KOPT-K1 (cell line): Measurements from ENCODE around the gene PUS7L.
"Not testable (repeated sequence)": the region's sequence is repeated elsewhere in the genome, so short reads cannot be mapped to it uniquely, and the experiment has no call there.

Source experiments
- H3K27ac ChIP-seq: fragments of 200-600 bp; sonication (generic); 2 replicates; pipeline ENCODE4 v1.5.1; 2016; ENCODE audit warnings: antibody characterized with exemption, mild to moderate bottlenecking, low read depth, low read length; ENCODE audit not compliant: poor library complexity, severe bottlenecking
- H3K36me3 ChIP-seq: fragments of 200-600 bp; sonication (generic); 2 replicates; pipeline ENCODE4 v1.5.1; 2017; ENCODE audit warnings: antibody characterized with exemption, mild to moderate bottlenecking, low read length, moderate library complexity; ENCODE audit not compliant: insufficient read depth
- H3K9me3 ChIP-seq: fragments of 200-600 bp; sonication (generic); 2 replicates; pipeline ENCODE4 v1.5.1; 2017; ENCODE audit warnings: antibody characterized with exemption, low read length, mild to moderate bottlenecking; ENCODE audit not compliant: insufficient read depth, poor library complexity, severe bottlenecking

Gene PUS7L

DNA sequence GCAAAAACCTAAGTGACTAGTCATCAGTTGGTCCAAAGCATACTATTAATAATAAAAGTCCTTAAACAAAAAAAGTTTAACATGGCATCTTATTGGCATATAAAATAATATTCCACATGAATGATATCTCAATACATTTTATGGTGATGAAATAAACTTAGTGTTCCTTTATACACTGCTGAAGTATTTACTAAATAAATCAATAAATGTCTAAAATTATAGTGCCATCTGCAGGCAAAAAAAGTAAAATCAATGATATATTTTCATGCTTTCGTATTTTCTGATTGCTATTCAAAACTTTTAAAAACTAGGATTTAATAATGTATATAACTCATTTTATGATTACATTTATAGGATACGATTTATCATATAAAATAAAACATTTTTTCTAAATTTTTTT, 30.5 kb downstream of the PUS7L start:
- Histone ChIP-seq H3K27ac (no peak overlapping the region), H3K9me3 (no peaks in the 10 kb centered on the region), H3K36me3 (peaks cover 55% of the 10 kb centered on the region)

DNA sequence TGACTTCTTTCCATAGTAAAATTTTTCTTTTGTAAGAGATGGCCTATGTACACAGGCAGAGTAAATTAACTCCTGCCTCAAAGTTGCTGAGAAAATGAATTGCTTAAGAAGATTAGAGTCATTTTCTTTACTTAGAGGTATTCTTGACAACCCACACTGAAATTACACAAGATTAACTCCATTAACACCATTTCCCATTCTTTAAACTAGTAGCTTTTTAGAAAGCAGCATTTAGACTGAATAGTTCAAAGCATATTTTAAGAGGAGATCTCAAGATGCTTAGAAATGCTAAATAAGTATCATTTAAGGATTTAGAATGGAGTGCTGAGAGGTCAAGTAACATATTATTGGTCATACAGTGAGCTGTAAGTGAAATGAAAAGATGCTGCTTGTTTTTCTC, 35.5 kb downstream of the PUS7L start:
- Histone ChIP-seq H3K27ac (no peak overlapping the region), H3K9me3 (no peaks in the 10 kb centered on the region), H3K36me3 (peaks cover 22% of the 10 kb centered on the region; the same call in 1 of the 2 replicates)

DNA sequence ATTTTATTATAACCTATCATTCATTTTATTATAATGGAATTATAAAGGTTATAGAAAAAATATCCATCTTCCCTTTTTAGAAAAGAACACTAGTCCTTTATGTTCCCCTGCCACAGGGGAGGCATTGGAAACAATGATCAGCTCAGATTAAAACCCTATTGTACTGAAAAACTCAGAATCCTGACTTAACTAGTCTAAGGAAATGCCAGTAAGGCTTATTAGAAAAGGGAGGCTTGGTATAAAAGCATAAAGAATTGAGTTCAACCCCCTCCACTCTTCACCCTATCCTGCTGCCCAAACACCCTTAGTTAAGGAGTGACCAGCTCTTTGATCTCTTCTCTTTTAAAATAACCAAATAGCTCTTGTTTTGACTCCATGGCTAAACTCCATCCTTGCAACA, 36.0 kb downstream of the PUS7L start:
- H3K36me3 ChIP-seq = peaks cover 20% of the 10 kb centered on the region; the same call in 1 of the 2 replicates
- H3K27ac ChIP-seq = no peak overlapping the region
- H3K9me3 ChIP-seq = no peaks in the 10 kb centered on the region

DNA sequence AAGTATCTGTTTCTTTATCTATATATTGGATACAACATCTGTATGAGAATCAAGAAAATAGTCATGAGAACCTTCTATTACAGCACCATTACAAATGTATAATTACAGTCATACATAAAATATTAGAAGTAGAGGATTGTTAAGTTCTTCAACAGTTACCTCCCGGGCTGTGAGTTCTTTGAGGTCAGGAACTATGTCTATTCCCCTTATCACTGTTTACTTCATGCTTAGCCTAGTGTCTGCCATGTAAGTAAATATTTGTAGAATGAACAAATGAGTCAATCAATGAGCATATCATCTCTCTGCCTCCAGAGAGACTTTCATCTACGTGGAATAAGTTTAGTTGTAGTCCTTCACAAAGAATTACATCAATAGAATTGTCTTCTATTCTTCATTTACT, 47.2 kb downstream of the PUS7L start:
- Histone ChIP-seq H3K9me3 (no peaks in the 10 kb centered on the region), H3K36me3 (no peaks in the 10 kb centered on the region), H3K27ac (no peak overlapping the region)

DNA sequence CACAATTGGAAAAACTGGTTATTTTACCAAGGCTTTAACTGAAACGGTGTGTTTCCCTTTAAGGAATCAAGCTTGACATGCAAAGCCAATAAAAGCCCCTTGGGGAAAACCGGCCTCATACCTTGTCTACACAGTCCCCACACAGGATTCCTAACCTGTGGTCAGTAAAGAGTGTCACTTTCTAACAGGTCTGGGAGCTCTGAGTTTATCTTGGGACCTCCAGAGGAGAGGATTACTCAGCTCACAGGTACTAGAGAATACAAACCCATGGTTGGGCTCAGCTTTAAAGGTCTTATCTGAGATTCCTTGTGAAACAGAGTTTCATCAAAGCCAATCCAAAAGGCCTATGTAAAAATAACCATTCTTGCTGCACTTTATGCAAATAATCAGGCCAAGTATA, 54.8 kb downstream of the PUS7L start:
- H3K27ac ChIP-seq, H3K36me3 ChIP-seq, H3K9me3 ChIP-seq: not testable (repeated sequence)

DNA sequence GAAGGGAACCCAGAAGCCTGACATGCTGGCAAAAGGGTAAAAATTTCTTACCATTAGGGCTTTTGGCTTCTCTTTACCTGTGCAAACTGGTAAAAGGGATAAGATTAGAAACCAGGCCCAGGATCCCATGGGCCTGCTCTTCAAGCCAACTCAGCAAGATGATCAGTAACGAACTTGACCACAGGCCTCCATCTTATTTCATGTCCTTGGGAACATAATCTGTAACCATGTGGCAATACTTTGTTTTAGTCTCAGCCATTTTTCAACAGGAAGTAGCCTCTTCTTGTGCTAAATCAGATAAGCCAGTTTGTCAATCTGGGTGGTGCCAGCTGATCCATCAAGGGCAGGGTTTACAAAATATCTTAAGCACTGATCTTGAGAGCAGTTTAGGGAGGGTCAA, 57.4 kb downstream of the PUS7L start:
- H3K9me3 ChIP-seq, H3K27ac ChIP-seq, H3K36me3 ChIP-seq: not testable (repeated sequence)

DNA sequence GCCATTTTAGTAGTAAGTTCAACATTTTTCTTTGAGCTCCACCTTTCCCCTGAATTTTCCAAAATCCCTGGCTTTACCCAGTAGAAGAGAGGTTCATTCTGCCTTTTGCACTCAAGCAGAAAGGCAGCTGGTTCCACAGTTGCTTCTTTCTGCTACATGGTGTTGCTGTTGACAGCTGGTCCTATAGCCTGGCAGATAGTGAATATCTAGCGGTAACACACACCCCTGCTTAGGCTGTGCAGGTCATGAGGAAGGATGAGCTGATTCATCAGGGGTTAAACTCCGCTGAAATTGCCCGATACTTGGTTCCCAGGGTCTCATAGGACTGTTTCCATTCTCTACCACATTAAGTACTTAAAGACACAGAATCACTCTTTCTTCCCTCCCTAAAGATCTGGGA, 62.4 kb downstream of the PUS7L start:
- Histone ChIP-seq H3K9me3 (no peaks in the 10 kb centered on the region), H3K27ac (no peak overlapping the region), H3K36me3 (no peaks in the 10 kb centered on the region)

DNA sequence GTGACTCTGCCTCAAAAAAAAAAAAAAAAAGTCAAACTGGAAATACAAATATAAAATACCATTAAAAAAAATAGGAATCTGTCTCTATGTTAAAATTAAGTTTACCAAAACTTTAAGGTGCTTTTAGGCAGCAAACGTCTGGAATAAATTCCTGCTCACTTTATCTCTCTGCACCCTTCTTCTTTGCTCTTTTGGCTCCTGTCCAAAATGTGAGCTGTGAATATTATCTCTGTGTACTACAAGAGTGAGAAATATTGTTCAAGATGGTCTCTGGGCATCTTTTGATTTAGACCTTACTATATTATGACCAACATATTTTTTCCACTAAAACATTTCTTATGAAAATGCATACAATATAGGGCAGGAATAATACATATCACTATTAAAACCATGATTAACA, 63.7 kb downstream of the PUS7L start:
- Histone ChIP-seq H3K27ac (no peak overlapping the region), H3K9me3 (no peaks in the 10 kb centered on the region), H3K36me3 (no peaks in the 10 kb centered on the region)

DNA sequence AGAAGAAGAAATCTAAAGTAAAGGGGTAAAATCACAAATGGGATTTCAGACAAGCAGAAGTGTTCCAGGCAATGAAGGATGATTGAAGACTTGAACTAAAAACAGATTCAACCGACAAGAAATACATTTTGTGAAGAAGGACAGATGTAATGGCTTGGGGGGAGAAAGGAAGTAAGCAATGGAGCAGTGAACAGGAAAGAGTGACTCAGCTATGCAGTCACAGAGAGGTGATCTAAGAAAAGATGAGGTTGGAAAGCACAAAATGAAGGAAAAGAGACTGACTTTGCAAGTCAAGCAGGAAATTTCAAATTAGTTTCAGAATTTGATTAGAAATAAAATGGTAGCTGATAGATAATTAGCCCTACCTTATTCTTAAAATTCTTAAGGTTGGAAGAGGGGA, 66.5 kb downstream of the PUS7L start:
- no peak overlapping the region for H3K27ac ChIP-seq
- H3K36me3 ChIP-seq = no peaks in the 10 kb centered on the region
- no peaks in the 10 kb centered on the region for H3K9me3 ChIP-seq

DNA sequence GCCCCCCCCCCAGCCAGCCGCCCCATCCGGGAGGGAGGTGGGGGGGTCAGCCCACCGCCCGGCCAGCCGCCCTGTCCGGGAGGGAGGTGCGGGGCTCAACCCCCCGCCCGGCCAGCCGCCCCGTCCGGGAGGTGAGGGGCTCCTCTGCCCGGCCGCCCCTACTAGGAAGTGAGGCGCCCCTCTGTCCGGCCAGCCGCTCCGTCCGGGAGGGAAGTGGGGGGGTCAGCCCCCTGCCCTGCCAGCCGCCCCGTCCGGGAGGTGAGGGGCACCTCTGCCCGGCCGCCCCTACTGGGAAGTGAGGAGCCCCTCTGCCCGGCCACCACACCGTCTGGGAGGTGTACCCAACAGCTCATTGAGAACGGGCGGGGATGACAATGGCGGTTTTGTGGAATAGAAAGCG, 73.1 kb downstream of the PUS7L start:
- H3K36me3 ChIP-seq, H3K9me3 ChIP-seq, H3K27ac ChIP-seq: not testable (repeated sequence)

DNA sequence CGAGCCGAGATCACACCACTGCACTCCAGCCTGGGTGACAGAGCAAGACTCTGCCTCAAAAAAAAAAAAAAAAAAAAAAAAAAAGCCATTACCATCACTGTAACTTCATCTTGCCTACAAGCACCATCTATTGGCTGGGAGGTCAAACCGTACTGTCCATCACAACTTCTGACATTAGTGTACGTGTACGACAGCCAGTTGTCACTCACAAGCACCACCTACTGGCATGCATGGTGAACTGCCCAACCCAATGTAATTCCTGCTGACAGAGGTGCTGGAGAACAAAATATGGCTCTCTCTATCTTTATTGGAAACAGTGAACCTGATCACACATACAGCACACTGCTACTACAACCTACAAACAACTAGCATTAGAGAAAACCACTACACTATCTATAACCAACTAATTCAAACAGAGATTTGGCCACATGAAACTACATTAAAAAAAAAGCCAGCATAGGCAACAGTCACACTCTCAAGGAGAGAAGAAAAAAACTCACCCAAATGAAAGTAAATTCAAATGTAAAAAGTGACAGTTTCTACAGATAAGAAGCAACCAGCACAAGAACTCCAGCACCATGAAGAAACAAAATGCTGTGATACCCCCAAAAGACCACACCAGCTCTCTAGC, 82.3 kb downstream of the PUS7L start:
- no peaks in the 10 kb centered on the region for H3K9me3 ChIP-seq
- H3K27ac ChIP-seq = no peak overlapping the region
- no peaks in the 10 kb centered on the region for H3K36me3 ChIP-seq

DNA sequence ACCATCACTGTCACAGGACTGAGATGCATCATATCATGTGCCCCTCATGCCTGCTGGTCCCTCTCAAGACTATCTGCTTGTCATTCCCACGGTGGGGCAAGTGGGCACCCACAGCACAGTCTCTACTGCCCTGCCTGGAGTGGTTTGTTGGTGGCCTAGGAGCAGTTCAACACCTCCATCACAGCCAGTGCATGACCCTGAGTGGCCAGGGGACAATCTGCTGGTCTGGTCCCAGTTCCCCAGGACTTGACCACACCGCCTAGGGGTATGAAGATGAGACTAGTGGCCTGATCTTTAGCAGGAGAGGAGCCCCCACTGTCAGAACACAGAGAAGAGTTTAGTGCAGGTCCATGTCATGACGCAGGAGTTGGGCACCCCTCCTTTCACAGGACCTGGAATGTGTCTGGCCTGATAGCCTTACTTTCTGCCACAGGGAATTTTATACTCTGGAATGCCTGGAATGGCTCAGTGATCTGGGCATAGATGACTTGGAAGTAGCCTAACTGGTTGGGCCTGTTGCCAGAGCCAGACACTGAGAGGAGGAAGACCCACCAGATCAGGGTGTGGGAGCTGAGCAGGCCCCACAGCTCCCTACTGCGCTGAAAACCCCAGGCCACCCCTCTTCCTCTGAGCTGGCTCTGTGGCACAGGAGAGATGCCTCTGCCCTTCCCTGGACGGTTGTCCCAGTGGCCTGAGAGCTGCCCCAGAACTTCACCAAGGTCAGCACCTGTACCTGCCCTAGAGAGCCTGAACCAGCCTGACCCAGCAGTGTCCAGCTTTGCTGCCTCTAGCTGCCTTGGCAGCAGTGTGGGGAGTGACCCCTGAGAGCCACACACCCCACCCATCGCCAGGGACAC, 83.3 kb downstream of the PUS7L start:
- Histone ChIP-seq H3K9me3 (no peaks in the 10 kb centered on the region), H3K27ac (no peak overlapping the region)

DNA sequence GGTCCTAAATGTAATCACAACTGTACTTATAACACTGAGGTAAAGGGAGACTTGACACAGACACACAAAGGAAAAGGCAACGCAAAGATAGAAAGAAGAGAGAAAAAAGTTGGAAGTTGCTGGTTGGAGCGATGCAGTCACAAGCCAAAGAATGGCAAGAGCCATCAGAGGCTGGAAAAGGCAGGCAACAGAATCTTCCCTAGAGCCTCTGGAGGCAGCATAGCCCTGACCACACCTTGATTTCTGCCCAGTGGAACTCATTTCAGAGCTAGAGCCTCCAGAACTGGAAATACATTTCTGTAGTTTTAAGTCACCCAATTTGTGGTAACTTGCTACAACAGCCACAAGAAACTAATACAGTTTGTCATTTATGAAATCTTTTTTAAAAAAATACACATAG, 89.2 kb downstream of the PUS7L start:
- Histone ChIP-seq H3K36me3 (no peaks in the 10 kb centered on the region), H3K27ac (no peak overlapping the region), H3K9me3 (no peaks in the 10 kb centered on the region)

More for the DNA sequence above, 83.3 kb downstream of the PUS7L start:
- H3K36me3 ChIP-seq = no peaks in the 10 kb centered on the region
